Activated CD8-positive, alpha-beta memory T cell treated with anti-CD3 and anti-CD28 coated beads, Interleukin-2, amount 10 ng/mL, durations not matched to agents 7 days and 5 days (primary cell): ENCODE measurements around the gene DPY19L3. TPM values are rescaled to one million over a fixed set of nuclear protein-coding genes. Genes with fewer than 3 reads are reported as not detected.

ENCODE experiments used
- ATAC-seq: fragments of 150-1000 bp; cut with Tn5 transposase; one replicate; pipeline ENCODE4 v1.10.0; 2021; ENCODE audit warnings: moderate library complexity
- CTCF ChIA-PET: fragments of 350-600 bp; sonication (Branson Sonifier 250); formaldehyde crosslinking; loops from one replicate; lab custom pipeline; 2021; ENCODE audit warnings: antibody characterized with exemption; lab: Charles Lee
- DNase-seq: peaks from one replicate; pipeline ENCODE4 v3.0.0-alpha.2; 2020
- H3K27ac Mint-ChIP-seq: one replicate; pipeline ENCODE4 v1.8.0; 2021; ENCODE audit warnings: mild to moderate bottlenecking, mixed read lengths
- H3K27me3 Mint-ChIP-seq: one replicate; pipeline ENCODE4 v1.8.0; 2021; ENCODE audit warnings: mixed read lengths
- H3K36me3 Mint-ChIP-seq: one replicate; pipeline ENCODE4 v1.8.0; 2021; ENCODE audit warnings: mild to moderate bottlenecking, mixed read lengths
- H3K4me1 Mint-ChIP-seq: one replicate; pipeline ENCODE4 v1.8.0; 2021; ENCODE audit warnings: mixed read lengths
- H3K4me3 Mint-ChIP-seq: one replicate; pipeline ENCODE4 v1.8.0; 2021; ENCODE audit warnings: mild to moderate bottlenecking, moderate library complexity, mixed read lengths
- H3K9me3 Mint-ChIP-seq: one replicate; pipeline ENCODE4 v1.8.0; 2022; ENCODE audit warnings: low read depth, mixed read lengths
- total RNA-seq, 2 experiments: library from RNA; stranded (reverse); gene quantifications; one replicate each; pipeline ENCODE4 v1.2.3, GENCODE V29; 2021

The DPY19L3 gene
- total RNA-seq, 2 experiments from 2014 or later, result 8.9 to 10.2 TPM

DNA sequence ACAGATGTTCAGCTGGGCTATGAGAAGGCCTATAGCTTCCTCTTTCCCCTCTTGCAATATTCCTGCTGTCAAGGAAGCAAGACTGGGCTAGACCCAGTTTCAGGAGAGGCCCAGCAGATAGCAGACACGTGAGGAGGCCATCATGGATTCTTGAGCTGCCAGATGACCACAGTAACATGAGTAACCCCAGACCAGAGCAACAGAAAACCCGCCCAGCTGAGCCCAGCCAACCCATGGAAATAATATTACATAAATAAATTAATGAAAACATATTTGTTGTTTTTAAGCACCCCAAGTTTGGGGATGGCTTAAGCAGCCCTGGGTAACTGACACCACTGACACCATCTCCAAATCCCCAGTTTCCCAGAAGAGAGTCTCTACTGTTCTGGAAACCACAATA, 125.2 kb downstream of the DPY19L3 start:
- CTCF ChIA-PET, result no interaction called here
- no peaks in the 10 kb centered on the region for H3K4me1 Mint-ChIP-seq
- H3K27me3 Mint-ChIP-seq, result no peaks in the 10 kb centered on the region

DNA sequence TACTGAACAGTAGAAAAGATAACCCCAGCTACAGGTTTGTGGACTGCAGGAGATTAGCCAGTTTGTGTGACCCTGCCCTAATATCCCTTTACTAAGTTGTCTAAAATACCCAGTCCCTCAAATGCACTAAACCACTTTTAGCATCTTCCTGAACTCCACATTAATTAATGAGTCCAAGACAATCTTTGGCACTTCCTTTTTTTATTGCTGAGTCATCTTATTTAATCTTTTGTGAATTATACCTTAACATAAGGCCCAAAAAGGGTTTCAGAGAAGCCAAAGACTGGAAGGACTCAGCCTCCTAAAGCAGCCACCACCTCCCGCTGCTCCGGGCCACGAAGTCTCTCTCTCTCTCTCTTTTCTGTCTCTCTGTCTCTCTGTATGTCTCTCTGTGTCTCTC, 126.7 kb downstream of the DPY19L3 start:
- H3K4me1 Mint-ChIP-seq, result no peaks in the 10 kb centered on the region
- H3K9me3 Mint-ChIP-seq, result peaks cover 20% of the 10 kb centered on the region
- CTCF ChIA-PET, result no interaction called here
- H3K36me3 Mint-ChIP-seq, result peaks cover 3% of the 10 kb centered on the region
- DNase-seq (no peak), ATAC-seq (no peak)
- H3K27ac Mint-ChIP-seq, result no peak overlapping the region
- no peaks in the 10 kb centered on the region for H3K27me3 Mint-ChIP-seq
- no peak overlapping the region for H3K4me3 Mint-ChIP-seq

More for the DNA sequence above, 125.2 kb downstream of the DPY19L3 start:
- Mint-ChIP-seq H3K4me3 (no peak overlapping the region), H3K27ac (no peak overlapping the region), H3K9me3 (peaks cover 19% of the 10 kb centered on the region), H3K36me3 (peaks cover 3% of the 10 kb centered on the region)
- ATAC-seq (no peak), DNase-seq (no peak)

Other genes starting within 250 kb of the DPY19L3 start
- gene ZNF507, start 60.2 kb upstream of the DPY19L3 start, total RNA-seq, result 10 to 100 TPM; 24.8 to 30.5 TPM
- gene PDCD5, start 175.4 kb downstream of the DPY19L3 start, total RNA-seq, result 100 to 1,000 TPM; 134 to 148 TPM